HG02981 (cell line): ENCODE results near the gene KCNAB1.

Experiments
- ATAC-seq: cut with Tn5 transposase; IDR thresholded peaks from one replicate; pipeline ENCODE4 v1.9.1; 2021; ENCODE audit warnings: mild to moderate bottlenecking, moderate library complexity; ENCODE audit not compliant: unreplicated experiment

KCNAB1 gene

DNA sequence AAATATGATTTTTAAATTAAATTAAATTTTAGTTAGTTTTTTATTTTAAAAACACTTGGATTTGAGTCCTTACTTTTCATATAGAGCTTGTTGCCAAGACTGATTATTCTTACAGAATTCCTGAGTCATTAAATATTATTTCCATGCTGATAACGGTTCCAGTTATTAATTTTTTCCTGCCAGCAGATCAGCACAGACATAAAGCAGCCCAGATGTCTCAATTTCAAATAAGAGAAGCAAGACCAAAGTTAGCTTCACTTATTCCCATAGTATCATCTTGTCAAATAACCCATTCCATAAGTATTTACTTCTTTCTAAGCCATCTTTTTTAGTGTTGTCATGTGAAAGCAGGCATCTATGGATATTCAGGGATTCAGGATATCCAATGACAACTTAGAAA, 359.2 kb downstream of the KCNAB1 start:
- ATAC-seq, result no peak

DNA sequence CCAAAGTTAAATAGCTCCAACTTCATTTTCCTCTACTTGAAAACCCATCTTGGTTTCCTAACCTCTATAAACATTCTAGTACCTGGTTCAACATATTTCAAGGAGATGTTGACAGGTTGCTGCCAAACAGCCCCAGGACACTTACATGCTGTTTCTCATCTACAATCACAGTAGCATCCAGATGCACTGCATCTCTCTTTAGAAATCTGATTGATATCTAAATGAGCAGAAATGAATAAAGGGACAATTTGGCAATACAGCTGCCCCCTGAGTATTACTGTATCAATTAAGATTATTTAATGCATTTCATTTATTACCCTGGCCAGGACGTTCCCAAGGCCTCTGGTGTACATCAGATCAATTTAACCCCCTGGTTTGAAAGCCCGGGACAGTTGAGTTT, 360.6 kb downstream of the KCNAB1 start:
- ATAC-seq, result no peak

DNA sequence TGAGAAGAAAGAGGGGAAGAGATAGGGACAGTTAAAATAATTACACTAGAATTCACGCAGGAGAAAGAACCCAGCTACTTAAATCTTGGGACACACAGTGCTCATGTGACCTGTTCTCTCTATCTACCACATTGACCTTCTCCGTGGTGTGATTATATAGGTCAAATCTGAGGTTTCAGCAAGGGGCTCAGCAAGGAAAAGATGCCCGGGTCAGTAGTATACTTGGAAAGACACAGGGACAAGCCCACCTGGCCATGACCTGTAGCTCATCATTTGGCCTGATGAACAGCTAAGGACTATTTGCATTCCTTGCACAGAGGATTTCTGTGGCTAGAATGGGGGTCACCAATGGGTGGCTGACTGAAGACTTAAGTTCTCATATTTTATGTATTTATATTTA, 362.6 kb downstream of the KCNAB1 start:
- peak; percentile 4 for ATAC-seq

DNA sequence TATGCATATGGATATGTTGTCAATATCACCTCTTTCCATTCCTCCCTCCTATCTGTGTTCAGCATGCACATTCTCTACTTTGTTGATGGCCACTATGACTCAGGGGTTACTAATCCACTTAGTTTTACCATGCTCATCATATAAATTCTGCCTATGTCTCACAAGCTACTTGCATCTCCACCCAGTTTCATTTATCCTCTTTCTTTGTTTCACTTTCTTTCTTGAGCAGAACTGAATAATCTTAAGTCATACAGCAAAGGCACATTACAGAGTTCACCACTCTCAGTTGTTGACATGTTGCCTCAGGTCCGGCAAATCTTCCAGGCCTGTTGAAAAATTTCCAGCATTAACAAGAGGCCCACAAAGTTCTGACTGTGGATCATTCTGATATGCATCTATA, 363.0 kb downstream of the KCNAB1 start:
- peak; percentile 90 for ATAC-seq

DNA sequence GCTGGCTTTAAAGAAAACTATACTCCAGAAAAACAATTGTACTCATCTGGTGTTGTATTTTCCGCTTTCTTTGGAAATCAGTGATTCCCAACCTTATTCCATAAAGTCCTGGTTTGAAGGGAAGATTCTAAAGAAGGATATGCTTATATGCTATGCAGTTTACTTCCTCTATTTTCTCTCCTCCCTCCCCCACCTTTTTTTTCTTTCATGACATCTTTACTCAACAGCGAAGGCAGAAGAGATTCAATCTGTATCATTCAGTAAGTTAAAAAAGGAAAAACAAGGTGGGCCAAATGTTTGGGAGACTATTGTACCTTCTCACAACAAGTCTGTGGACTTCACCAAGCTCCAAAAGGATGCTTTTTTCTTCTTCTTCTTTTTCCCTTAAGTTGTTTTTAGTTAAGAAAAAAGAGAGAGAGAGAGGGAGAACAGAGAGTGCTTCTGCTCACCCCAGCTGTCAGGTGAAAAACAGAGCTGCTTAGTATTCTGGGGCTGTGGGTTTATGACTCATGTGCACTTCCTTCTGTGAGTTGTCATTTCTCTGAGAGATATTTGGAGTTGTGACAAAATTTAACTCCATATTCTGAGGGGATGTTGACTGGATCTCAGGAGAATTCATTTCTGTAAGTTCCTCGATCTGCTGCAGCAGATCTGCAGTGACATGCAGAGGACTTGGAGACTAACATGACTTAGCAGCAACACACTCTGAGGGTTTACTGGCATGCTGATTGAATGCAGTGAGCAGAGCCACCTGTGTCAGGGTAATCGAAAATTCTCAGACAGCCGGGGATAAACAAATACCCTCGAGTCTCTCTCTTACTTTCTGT, 363.8 kb downstream of the KCNAB1 start:
- ATAC-seq, result peak; percentile 79

DNA sequence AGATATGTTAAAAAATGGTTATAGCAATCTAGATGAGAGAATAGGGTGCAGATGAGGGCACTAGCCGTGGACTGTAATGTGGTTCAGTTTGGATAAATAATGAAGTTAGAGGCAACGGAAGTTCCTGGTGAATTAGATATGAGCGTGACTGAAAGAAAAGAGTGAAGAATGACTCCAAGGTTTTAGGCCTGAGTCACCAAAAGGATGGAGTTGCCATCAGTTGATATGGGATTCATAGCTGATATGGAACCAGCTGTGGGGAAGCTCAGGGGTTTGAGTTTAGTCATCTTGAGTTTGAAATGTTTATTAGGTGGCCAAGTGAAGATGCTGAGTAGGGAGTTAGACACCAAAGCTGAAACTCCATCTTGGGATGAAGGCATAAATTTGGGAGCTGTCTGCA, 368.4 kb downstream of the KCNAB1 start:
- no peak for ATAC-seq

DNA sequence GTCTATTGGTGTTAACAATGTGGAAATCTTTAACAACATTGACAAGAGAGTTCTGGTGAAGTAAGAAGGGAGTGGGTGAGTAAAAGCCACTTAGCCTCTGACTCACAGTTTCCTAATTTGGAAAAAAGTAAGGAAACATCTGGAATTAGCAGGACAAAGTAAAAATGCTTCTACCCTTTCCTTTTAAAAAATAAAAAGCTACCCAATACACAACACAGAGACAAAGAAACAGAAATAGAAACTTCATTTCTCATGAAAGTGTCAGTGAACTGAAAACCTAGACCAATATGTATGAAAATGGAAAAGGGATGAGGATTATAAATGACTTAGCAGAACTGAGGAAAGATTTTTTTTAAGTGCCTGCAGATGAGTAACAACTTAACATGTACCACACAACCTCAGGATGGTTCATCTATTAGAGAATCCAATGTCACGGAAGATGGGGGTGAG, 369.1 kb downstream of the KCNAB1 start:
- ATAC-seq, result no peak

DNA sequence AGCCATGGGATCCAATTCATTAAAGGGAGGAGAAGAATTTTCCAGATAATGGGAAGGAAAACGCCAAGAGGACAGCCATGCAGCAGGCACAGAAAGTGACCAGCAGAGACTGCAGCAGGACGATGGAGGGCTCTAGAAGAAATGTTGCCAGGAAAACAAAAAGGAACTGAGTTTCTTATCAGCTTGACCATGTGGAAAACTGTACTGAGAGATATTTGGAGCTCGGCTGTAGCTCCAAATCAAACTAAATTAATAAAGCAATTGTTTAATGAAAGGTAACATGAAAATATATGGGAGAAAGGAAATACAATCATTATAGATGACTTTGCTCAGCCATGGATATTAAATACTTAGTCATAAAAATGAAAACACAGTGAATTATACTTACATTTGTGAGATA, 370.8 kb downstream of the KCNAB1 start:
- no peak for ATAC-seq

DNA sequence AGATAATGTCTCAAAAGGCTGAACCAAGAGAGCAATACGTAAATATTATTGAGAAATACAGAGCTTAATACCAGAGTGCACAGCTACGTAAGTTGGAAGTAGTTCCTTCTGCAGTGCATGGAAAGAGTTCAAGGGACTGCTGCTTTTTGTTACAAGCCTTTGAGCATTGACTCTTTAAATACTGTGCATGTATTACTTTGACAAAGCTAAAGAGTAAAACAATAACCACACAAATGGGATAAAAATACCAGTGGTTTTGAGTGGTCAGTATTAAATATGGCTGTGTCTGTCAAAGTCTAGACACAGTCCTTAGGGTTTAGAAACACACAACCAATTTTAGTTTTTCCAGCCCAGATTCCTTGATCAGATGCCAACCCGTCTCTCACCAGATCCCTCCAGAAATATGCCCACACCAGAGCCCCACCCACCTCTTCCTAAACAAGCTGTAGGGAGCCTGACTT, 372.5 kb downstream of the KCNAB1 start:
- no peak for ATAC-seq

DNA sequence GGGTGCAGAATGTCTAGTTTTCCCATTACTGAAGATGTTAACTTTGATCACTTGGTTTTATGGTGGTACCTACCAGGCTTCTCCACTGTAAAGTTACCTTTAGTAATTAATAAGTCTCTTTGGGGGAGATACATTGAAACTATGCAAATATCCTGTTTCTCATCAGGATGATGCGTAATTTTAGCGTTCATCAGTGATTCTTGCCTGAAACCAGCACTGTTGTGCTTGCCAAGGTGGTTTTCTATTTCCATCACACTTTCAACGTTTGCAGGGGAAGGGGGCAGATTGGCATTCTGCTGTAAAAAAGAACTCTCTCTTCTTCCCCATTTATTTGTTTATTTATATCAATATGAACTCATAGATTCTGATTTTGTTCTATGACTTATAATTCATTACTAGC, 373.5 kb downstream of the KCNAB1 start:
- no peak for ATAC-seq

DNA sequence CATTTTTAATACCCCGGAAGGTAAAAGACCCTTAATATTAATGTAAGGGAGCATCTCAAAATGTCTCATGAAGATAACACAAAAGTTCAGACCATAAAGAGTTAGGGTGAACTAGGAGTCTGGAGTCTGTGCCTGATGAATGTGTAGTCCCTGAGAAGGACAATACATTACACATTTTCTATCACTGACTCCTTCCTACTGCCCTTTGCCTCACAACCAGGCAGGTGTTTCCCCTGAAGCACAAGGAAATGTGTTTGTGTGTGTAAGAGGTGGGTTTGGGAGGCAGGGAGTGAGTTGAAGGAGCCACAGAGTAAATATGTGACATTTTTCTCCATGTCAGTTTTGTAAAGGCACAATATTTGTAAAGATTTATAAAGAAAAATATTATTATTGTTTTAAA, 375.4 kb downstream of the KCNAB1 start:
- no peak for ATAC-seq

DNA sequence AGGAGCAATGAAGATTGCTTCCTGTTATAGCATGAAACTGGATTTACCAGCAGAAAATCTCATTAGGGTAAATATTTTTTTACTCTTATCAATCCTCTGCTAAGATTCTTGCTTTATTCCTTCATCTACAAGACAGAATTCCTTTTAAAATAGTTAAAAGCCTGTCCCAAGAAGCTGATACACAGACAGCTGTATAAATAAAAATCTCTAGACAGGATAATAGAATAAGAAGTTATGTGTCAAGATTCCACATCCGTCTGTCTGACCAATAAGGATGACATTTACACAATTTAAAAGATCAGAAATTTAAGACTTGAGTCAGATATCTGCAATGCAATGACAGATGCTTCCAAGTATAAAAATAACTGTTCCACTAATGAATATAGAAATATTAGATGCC, 376.9 kb downstream of the KCNAB1 start:
- ATAC-seq, result no peak

DNA sequence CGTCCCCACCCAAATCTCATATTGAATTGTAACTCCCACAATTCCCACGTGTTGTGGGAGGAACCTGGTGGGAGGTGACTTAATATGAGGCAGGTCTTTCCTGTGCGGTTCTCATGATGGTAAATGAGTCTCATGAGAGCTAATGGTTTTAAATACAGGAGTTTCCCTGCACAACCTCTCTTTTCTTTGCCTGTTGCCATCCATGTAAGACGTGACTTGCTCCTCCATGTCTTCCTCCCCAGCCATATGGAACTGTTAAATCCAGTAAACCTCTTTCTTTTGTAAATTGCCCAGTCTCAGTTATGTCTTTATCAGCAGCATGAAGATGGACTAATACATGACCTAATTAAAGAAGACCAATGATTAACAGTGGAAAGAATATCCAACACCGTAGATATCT, 377.9 kb downstream of the KCNAB1 start:
- ATAC-seq, result no peak

DNA sequence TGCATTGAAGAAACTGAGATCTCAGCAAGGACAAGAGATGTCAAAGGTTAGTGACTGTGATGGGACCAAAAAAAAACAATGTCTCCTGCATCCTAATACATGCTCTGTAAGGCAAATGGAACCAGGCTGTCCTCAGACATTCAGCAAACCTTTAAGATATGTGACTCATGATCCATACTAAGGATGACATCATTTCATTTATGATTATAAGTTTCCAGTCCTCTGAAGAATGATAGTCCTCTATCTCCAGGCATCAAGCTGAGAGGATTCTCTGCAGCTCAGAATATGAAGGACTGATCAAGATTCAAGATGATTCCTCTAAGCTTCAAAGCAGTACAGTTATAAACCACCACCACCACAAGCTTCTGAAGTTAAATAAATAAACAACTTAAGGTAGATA, 386.9 kb downstream of the KCNAB1 start:
- ATAC-seq, result no peak

DNA sequence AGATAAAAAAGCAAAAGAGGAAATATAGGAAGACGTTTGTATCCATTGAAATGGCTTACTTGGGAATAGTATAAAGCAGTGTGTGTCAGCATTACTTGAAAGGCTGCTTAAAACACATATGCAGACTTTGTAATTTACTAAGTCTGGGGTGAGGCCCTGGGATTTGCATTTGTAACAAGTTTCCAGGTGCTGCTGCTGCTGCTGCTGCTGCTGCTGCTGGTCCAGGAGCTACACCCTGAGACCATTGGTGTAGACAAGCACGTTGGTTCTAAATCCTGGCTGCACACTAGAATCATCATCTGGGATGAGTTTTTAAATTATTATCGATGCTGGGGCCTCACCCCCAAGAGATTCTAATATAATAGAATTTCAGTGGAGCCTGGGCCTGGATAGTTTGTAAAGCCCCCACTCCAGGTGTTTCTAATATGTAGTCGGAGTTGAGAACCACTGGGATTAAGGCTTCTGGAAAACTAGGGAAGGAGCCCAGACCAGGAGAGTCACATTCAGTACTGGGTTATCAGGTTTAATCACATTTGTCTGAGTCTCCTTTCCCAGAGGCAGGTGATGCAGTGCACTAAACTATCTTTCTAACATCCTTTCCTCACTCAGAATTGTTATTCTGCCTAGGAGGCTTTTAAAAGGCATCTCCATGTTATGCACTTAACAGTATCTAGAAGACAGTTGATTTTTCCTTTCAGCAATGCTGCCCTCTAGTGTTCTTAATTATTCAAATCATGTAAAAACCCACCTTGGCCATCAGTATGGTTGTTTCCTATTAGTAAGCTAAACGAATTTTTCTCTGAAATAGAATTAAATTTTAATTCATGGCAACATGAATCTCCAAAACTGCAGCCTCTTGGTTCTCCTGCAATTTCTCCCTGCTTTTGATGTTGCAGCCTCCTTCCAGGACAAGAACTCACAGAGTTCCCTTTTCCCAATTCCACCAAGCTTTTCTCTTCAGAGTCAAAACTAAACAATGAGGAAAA, 389.1 kb downstream of the KCNAB1 start:
- peak; percentile 73 for ATAC-seq

DNA sequence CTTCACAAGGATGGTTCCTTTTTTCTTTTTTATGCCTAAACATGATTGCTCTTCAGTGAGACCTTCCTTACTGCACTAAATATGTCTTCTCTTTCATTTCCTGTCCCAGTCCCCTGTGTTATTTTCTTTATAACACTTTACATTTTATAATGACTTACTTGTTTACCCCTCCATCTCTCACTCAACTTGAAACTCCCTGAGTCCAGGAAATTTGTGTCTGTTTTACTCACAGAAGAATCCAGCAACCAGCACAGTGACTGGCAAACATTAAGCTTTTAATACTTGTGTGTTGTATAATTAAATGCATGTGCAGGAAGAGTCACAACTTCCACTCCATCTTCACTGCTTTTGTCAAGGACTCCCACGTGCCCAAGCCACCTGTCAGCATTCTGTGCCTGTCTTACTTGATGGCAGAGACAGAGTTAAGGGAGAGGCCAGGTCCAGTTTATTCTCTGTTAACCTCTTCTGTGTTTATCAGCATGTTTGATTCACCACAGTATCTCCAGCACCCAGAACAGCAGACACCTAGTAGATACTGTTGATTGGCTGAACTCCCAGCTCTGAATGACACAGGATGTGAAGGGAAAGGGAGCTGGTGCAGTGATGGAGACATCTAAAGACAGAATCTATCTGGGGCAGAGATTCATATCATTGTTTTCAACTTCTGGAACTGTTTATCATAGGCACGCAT, 391.8 kb downstream of the KCNAB1 start:
- ATAC-seq, result no peak

DNA sequence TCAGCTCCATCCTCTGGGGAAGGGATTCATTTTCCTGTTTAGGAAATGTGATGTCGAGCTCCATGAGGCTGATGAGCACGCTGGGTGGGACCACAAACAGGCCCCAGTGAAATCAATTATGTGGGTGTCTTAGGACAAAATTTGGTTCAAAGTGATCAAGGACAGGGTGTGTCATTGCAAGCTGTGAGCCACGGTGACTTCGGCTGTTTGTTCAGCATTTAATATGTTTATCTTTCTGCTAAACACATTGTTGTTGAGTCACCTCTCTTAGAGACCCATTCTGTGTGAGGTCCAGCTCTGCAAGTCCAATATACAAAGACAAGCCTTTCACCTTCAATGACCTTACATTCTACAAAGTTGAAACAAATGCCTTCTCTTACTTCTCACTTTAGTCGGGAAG, 393.2 kb downstream of the KCNAB1 start:
- no peak for ATAC-seq

DNA sequence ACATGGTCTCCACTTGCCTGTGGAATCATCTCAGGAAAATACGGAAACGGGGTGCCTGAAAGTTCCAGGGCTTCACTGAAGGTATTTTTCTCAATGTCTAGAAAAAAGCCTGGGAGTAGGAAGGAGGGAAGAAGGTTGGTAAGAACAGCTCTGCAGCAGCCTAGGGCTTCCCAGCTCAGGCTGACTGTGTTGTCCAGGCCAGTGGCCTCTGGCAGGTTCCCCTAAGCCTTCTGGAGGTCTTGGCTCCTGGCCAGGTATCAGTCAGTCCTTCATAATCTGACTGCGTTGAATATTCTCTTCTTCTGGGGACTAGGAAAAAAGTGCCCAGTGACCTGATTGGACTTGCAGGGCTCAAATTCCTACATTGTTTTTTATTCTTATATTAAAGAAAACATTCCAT, 395.9 kb downstream of the KCNAB1 start:
- no peak for ATAC-seq

DNA sequence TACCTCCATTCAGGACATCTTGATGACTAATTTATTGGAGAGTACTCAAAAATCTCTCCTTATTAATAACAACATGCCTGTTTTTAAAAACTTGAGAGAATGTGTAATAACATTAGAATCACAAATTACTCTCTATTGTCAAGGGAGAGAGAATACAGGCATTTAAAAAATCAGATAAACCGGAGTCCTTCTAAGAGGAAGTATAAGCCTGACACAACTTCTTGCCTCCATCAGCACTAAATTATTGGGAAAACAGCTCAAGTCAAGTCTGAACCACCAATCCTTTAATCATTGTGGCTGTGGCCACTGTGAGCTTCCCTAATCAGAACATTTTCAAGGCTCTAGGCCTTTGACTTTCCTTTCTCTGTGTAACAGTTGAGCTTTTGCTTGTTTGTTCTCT, 396.6 kb downstream of the KCNAB1 start:
- no peak for ATAC-seq

DNA sequence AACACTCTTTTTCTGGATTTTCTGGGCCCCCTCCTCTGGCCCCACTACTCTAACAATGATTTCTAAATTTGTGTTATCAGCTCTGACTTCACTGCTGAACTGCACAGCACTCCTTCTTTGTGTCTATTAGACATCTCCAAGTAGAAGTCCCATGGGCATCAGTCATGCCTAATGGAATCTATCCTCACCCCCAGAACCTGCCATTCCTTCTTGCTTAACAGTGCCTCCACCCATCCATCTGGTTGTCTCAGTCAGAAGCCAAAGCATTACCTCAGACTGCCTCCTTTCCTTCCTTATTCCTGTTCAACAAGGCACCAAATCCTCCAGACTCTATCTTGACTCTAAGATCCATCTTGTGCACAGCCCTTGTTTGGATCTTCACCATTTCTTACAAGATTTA, 398.3 kb downstream of the KCNAB1 start:
- no peak for ATAC-seq

DNA sequence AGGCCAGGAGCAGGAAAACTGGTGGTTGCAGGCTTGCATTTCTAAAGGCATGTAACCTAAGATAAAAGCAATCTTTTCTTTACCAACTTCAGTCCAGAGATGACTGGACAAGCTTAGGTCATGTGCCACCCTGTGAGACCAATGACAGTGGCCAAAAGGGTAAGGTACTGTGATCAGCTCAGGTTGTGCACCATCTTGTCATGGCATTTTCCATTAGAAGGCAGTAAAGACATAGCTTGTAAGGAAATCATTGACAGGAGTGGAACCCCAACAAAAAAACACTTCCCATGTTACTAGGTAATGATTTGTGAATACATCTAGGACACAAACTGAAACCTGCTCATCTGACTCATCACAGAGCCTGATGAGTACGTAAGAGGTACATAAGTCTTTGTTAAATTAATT, 399.4 kb downstream of the KCNAB1 start:
- ATAC-seq, result peak; percentile 89
